ENCODE results near the gene CERT1. TPM values are rescaled to one million over a fixed set of nuclear protein-coding genes. Genes with fewer than 3 reads are reported as not detected.

The CERT1 gene
- polyA plus RNA-seq, 1 of the 3 experiments (the other 2 are of a cell fraction), result 4.5 TPM

DNA sequence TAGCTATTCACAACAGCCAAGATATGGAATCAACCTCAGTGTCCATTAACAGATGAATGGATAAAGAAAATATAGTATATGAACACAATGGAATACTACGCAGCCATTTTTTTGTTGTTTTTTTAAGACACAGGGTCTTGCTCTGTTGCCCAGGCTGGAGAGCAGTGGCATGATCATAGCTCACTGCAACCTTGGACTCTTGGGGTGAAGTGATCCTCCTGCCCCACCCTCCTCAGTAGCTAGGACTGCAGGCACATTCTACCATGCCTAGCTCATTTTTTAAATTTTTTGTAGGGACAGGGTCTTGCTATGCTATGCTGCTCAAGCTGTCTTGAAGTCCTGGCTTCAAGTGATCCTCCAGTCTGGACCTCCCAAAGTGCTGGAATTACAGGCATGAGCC is 38.5 kb downstream of the CERT1 start:
- Histone ChIP-seq H3K9ac (no peak overlapping the region), H4K20me1 (ENCODE audit: insufficient read depth) (no peaks in the 10 kb centered on the region), H3K9me3 (peaks cover 17% of the 10 kb centered on the region; the same call in 1 of the 2 replicates), H3K4me3 (ENCODE audit: low read depth in 2 of 2, low read length in 1 of 2) (no peak overlapping the region), H2AFZ (ENCODE audit: low read depth) (no peak overlapping the region), H3F3A (replicated peaks; ENCODE audit: insufficient read depth) (no peaks in the 10 kb centered on the region), H3K27me3 (ENCODE audit: insufficient read depth) (no peaks in the 10 kb centered on the region), H3K4me2 (no peak overlapping the region), H3K9me2 (no peaks in the 10 kb centered on the region), H3K36me3 (replicated peaks in 1 of 2; ENCODE audit: control insufficient read depth in 1 of 2, insufficient read depth in 2 of 2, low read length in 1 of 2) (peaks cover 0 to 12% of the 10 kb centered on the region in 2 experiments), H3K4me1 (ENCODE audit: control insufficient read depth in 1 of 2, insufficient read depth in 2 of 2, low read depth in 1 of 2, low read length in 1 of 2) (no peaks in the 10 kb centered on the region), H3K79me2 (ENCODE audit: insufficient read depth) (peaks cover 26% of the 10 kb centered on the region), H3K27ac (ENCODE audit: low read depth in 2 of 2, low read length in 1 of 2) (no peak overlapping the region)
- no peak for DNase-seq
- ChIA-PET CTCF (no interaction called here), POLR2A (no interaction called here)
- TF ChIP-seq RXRA (IDR thresholded peaks at IDR 0.05; ENCODE audit: borderline replicate concordance, low read depth) (no peak), GATA2 (CRISPR knock-in tag; IDR thresholded peaks at IDR 0.05) (no peak), TEAD4 (IDR thresholded peaks at IDR 0.05; ENCODE audit: borderline replicate concordance, insufficient read depth) (no peak)
- TF ChIP-seq, protein P1, sequence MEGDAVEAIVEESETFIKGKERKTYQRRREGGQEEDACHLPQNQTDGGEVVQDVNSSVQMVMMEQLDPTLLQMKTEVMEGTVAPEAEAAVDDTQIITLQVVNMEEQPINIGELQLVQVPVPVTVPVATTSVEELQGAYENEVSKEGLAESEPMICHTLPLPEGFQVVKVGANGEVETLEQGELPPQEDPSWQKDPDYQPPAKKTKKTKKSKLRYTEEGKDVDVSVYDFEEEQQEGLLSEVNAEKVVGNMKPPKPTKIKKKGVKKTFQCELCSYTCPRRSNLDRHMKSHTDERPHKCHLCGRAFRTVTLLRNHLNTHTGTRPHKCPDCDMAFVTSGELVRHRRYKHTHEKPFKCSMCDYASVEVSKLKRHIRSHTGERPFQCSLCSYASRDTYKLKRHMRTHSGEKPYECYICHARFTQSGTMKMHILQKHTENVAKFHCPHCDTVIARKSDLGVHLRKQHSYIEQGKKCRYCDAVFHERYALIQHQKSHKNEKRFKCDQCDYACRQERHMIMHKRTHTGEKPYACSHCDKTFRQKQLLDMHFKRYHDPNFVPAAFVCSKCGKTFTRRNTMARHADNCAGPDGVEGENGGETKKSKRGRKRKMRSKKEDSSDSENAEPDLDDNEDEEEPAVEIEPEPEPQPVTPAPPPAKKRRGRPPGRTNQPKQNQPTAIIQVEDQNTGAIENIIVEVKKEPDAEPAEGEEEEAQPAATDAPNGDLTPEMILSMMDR (IDR thresholded peaks at IDR 0.05), result no peak
- WGBS (ENCODE audit: low lambda C conversion rate), result 95% methylated on average over 1 of the region's 1 CpG

DNA sequence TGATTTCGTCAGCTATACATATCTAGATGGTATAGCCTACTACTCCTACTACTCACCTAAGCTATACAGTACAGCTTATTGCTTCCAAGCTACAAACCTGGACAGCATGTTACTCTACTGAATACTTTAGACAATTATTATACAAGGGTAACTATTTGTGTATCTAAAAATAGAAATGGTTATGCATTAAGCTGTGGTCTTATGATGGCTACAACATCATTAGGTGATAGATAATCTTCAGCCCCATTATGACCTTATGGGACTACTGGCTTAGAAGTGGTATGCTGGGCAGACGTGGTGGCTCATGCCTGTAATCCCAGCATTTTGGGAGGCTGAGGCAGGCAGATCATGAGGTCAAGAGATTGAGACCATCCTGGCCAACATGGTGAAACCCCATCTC is 40.2 kb downstream of the CERT1 start:
- Histone ChIP-seq H2AFZ (ENCODE audit: low read depth) (no peak overlapping the region), H3K27me3 (ENCODE audit: insufficient read depth) (no peaks in the 10 kb centered on the region), H4K20me1 (ENCODE audit: insufficient read depth) (no peaks in the 10 kb centered on the region), H3K79me2 (ENCODE audit: insufficient read depth) (peaks cover 38% of the 10 kb centered on the region), H3K4me3 (ENCODE audit: low read depth in 2 of 2, low read length in 1 of 2) (no peak overlapping the region), H3K9me3 (peaks cover 17% of the 10 kb centered on the region; the same call in 1 of the 2 replicates), H3K27ac (ENCODE audit: low read depth in 2 of 2, low read length in 1 of 2) (no peak overlapping the region), H3K4me1 (ENCODE audit: control insufficient read depth in 1 of 2, insufficient read depth in 2 of 2, low read depth in 1 of 2, low read length in 1 of 2) (no peaks in the 10 kb centered on the region; a peak in 1 of 4 replicates), H3K36me3 (replicated peaks in 1 of 2; ENCODE audit: control insufficient read depth in 1 of 2, insufficient read depth in 2 of 2, low read length in 1 of 2) (peaks cover 0 to 12% of the 10 kb centered on the region in 2 experiments), H3F3A (replicated peaks; ENCODE audit: insufficient read depth) (no peaks in the 10 kb centered on the region), H3K9me2 (no peaks in the 10 kb centered on the region), H3K4me2 (no peak overlapping the region), H3K9ac (no peak overlapping the region)
- WGBS (ENCODE audit: low lambda C conversion rate), result 88% methylated on average over 2 of the region's 2 CpGs
- no peak for DNase-seq
- TF ChIP-seq NFIC (IDR thresholded peaks at IDR 0.05; ENCODE audit: borderline replicate concordance) (no peak), SIN3A (IDR thresholded peaks at IDR 0.05; ENCODE audit: borderline replicate concordance, low read depth, low read length) (no peak), JUND (IDR thresholded peaks at IDR 0.05) (no peak), RCOR1 (IDR thresholded peaks at IDR 0.05; ENCODE audit: low read length) (no peak), CHD2 (IDR thresholded peaks at IDR 0.05; ENCODE audit: low read length, partially characterized antibody) (no peak), EZH2phosphoT487 (IDR thresholded peaks at IDR 0.05; ENCODE audit: borderline replicate concordance, low read depth) (no peak), GABPA (IDR thresholded peaks at IDR 0.05; ENCODE audit: low read depth) (no peak), RFX5 (IDR thresholded peaks at IDR 0.05; ENCODE audit: low read length) (no peak)
- TF ChIP-seq, protein P2, sequence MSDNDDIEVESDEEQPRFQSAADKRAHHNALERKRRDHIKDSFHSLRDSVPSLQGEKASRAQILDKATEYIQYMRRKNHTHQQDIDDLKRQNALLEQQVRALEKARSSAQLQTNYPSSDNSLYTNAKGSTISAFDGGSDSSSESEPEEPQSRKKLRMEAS (IDR thresholded peaks at IDR 0.05; ENCODE audit: low read depth), result no peak
- CTCF ChIA-PET, result interaction anchor here (1.2 kb wide), 1 partner anchor 12 kb away, joined by 3 read pairs; no protein-coding TSS in a partner anchor
- POLR2A ChIA-PET, result no interaction called here

All from SK-N-SH (cell line).